CD4-positive, alpha-beta memory T cell (primary cell): ENCODE results near the gene PTPN20. TPM values are rescaled to one million over a fixed set of nuclear protein-coding genes. Genes with fewer than 3 reads are reported as not detected.

Experiments
- CTCF ChIA-PET: fragments of 350-600 bp; sonication (Branson Sonifier 250); formaldehyde crosslinking; loops from one replicate; lab custom pipeline; 2021; ENCODE audit warnings: inconsistent platforms; ENCODE audit not compliant: partially characterized antibody; lab: Charles Lee
- POLR2A ChIA-PET: fragments of 350-600 bp; sonication (Branson Sonifier 250); formaldehyde crosslinking; loops from one replicate; lab custom pipeline; 2021; ENCODE audit not compliant: partially characterized antibody; lab: Charles Lee
- DNase-seq, 5 donors: peaks; one replicate each; pipeline versions ENCODE4 v3.0.0 to v3.0.0-alpha.2; 2020 to 2022; ENCODE audit warnings: mixed read lengths in 1 of 5
- H3K27ac ChIP-seq: one replicate; pipeline ENCODE4 v1.7.0; 2013; ENCODE audit warnings: low read depth, low read length
- H3K27me3 ChIP-seq: 2 replicates; pipeline ENCODE4 v1.7.0; 2013; ENCODE audit warnings: mild to moderate bottlenecking, low read length, moderate library complexity; ENCODE audit not compliant: insufficient read depth
- H3K36me3 ChIP-seq: 2 replicates; pipeline ENCODE4 v1.7.0; 2013; ENCODE audit warnings: mild to moderate bottlenecking, low read length, moderate library complexity; ENCODE audit not compliant: insufficient read depth
- H3K4me1 ChIP-seq: 2 replicates; pipeline ENCODE4 v1.7.0; 2013; ENCODE audit warnings: mild to moderate bottlenecking, low read length, moderate library complexity; ENCODE audit not compliant: insufficient read depth
- H3K4me3 ChIP-seq, 2 donors: one replicate each; pipeline ENCODE4 v1.7.0; 2013; ENCODE audit warnings: low read length in 2 of 2, mild to moderate bottlenecking in 1 of 2
- H3K9me3 ChIP-seq, 2 donors: one replicate each; pipeline ENCODE4 v1.7.0; 2013; ENCODE audit warnings: low read length in 2 of 2, control low read depth in 1 of 2; ENCODE audit not compliant: control insufficient read depth in 1 of 2
- H3K27ac Mint-ChIP-seq, 7 donors: one replicate each; pipeline ENCODE4 v1.8.0; 2020 to 2021; ENCODE audit warnings: mixed read lengths in 7 of 7, mild to moderate bottlenecking in 6 of 7, inconsistent platforms in 3 of 7, moderate library complexity in 3 of 7
- H3K27me3 Mint-ChIP-seq, 2 donors: one replicate each; pipeline ENCODE4 v1.8.0; 2020 to 2021; ENCODE audit warnings: mixed read lengths in 2 of 2
- H3K36me3 Mint-ChIP-seq, 2 donors: one replicate each; pipeline ENCODE4 v1.8.0; 2020 to 2021; ENCODE audit warnings: mixed read lengths in 2 of 2, inconsistent platforms in 1 of 2, mild to moderate bottlenecking in 1 of 2
- H3K4me1 Mint-ChIP-seq, 4 donors: one replicate each; pipeline ENCODE4 v1.8.0; 2020 to 2021; ENCODE audit warnings: mixed read lengths in 4 of 4, mild to moderate bottlenecking in 1 of 4
- H3K4me3 Mint-ChIP-seq, 8 donors: one replicate each; pipeline ENCODE4 v1.8.0; 2020 to 2021; ENCODE audit warnings: mixed read lengths in 8 of 8, mild to moderate bottlenecking in 7 of 8, moderate library complexity in 6 of 8, inconsistent platforms in 3 of 8
- H3K9me3 Mint-ChIP-seq, 8 donors: one replicate each; pipeline ENCODE4 v1.8.0; 2020 to 2021; ENCODE audit warnings: mixed read lengths in 8 of 8, mild to moderate bottlenecking in 5 of 8, inconsistent platforms in 3 of 8, moderate library complexity in 1 of 8
- intact Hi-C: fragments of 100-400 bp; cut with micrococcal nuclease; formaldehyde crosslinking; loops from one replicate; pipeline ENCODE4 v1.15.1; 2023
- polyA plus RNA-seq, 2 donors: library from polyadenylated mRNA; unstranded; fragments of 300-500 nt; fragmentation: Illumina TruSeq; gene quantifications; one replicate each; pipeline ENCODE4 v1.2.3, GENCODE V29; 2021
- total RNA-seq, 2 experiments: library from RNA; stranded (reverse); gene quantifications; one replicate each; pipeline ENCODE4 v1.2.3, GENCODE V29; 2021

Gene PTPN20
- total and polyA plus RNA-seq, 4 experiments from 2014 or later: 0.67 to 1.9 (median 0.99) TPM

GRCh38 chr10:47050618-47051455 is 139.6 kb downstream of the PTPN20 start:
- H3K4me1 Mint-ChIP-seq: peaks cover 15 to 25% (median 18%) of the 10 kb centered on the region in 4 donors
- H3K27me3 Mint-ChIP-seq: no peaks in the 10 kb centered on the region
- Histone ChIP-seq H3K36me3 (no peaks in the 10 kb centered on the region), H3K27ac (no peak overlapping the region), H3K27me3 (no peaks in the 10 kb centered on the region), H3K9me3 (no peaks in the 10 kb centered on the region), H3K4me1 (peaks cover 18% of the 10 kb centered on the region), H3K4me3 (no peak overlapping the region)
- no peak overlapping the region for H3K4me3 Mint-ChIP-seq
- H3K27ac Mint-ChIP-seq: peak overlapping the region in 1 of 7 donors; percentile 77
- DNase-seq: no peak
- no peaks in the 10 kb centered on the region for H3K9me3 Mint-ChIP-seq
- ChIA-PET POLR2A (no interaction called here), CTCF (interaction anchor here (0.8 to 1.7 kb wide), 6 partner anchors 9 to 263 kb away, joined by 3 to 6 read pairs (median 4); no protein-coding TSS in a partner anchor)
- intact Hi-C loops: no loop called here
- no peaks in the 10 kb centered on the region for H3K36me3 Mint-ChIP-seq

GRCh38 chr10:47051741-47052238 is 140.6 kb downstream of the PTPN20 start:
- Histone ChIP-seq H3K4me3 (no peak overlapping the region), H3K27me3 (no peaks in the 10 kb centered on the region), H3K27ac (no peak overlapping the region), H3K4me1 (peaks cover 18% of the 10 kb centered on the region), H3K9me3 (no peaks in the 10 kb centered on the region), H3K36me3 (no peaks in the 10 kb centered on the region)
- H3K4me1 Mint-ChIP-seq: peaks cover 15 to 25% (median 18%) of the 10 kb centered on the region in 4 donors
- H3K36me3 Mint-ChIP-seq: no peaks in the 10 kb centered on the region
- DNase-seq: no peak
- H3K27me3 Mint-ChIP-seq: no peaks in the 10 kb centered on the region
- intact Hi-C loops: no loop called here
- CTCF ChIA-PET: interaction anchor here (0.7 to 1.7 kb wide), 4 partner anchors 8 to 27 kb away, joined by 3 to 5 read pairs (median 4); no protein-coding TSS in a partner anchor
- peaks cover 0 to 4% (median 0%) of the 10 kb centered on the region in 8 donors for H3K9me3 Mint-ChIP-seq
- peak overlapping the region in 1 of 7 donors; percentile 42 for H3K27ac Mint-ChIP-seq
- POLR2A ChIA-PET: no interaction called here
- H3K4me3 Mint-ChIP-seq: no peak overlapping the region
